Pancreas (tissue), 10 donors: ENCODE results near the gene CYP3A5. TPM values are rescaled to one million over a fixed set of nuclear protein-coding genes. Genes with fewer than 3 reads are reported as not detected.

Experiments used
- ATAC-seq, 4 donors: fragments of 200-7000 bp; cut with Tn5 transposase; one replicate each; pipeline versions ENCODE4 v1.8.0 to v1.9.1; 2020; ENCODE audit warnings: mild to moderate bottlenecking in 4 of 4, moderate library complexity in 4 of 4
- DNase-seq, 6 donors: peaks; one replicate each; pipeline ENCODE4 v3.0.0-alpha.2; 2020
- FAIRE-seq: peaks from 2 replicates; lab custom pipeline; 2012; peaks lifted over from hg19 to GRCh38; lab: Jason Lieb, UNC
- H3K27ac ChIP-seq, 4 donors: fragments of 200-600 bp; sonication (generic); 1 replicate in 3 of 4; 2 replicates in 1 of 4; pipeline versions ENCODE4 v1.5.0 to v1.8.0; 2020
- H3K27me3 ChIP-seq, 4 donors: fragments of 200-600 bp; one replicate each; pipeline ENCODE4 v1.8.0; 2021
- H3K36me3 ChIP-seq, 3 donors: fragments of 200-600 bp; sonication (generic) in 1 of 3; one replicate each; pipeline versions ENCODE4 v1.5.0 to v1.8.0; 2020 to 2021
- H3K4me1 ChIP-seq, 3 donors: fragments of 200-600 bp; one replicate each; pipeline ENCODE4 v1.8.0; 2021
- H3K4me3 ChIP-seq, 4 donors: fragments of 200-600 bp; sonication (generic) in 2 of 4; one replicate each; pipeline versions ENCODE4 v1.5.0 to v1.8.0; 2020 to 2021
- H3K9me3 ChIP-seq, 4 donors: fragments of 200-600 bp; one replicate each; pipeline ENCODE4 v1.8.0; 2021
- CTCF ChIP-seq, 4 donors: fragments of 200-600 bp; sonication (generic) in 3 of 4; IDR thresholded peaks; one replicate each; pipeline versions ENCODE4 v1.5.0 to v1.8.0; 2021; ENCODE audit warnings: antibody characterized with exemption in 4 of 4
- WGBS, 2 donors: extraction: QIAGEN DNeasy Blood & Tissue Kit; methylation state at CpG; one replicate each; pipeline ENCODE4 v1.1.7; 2013; 5-methylcytosine and 5-hydroxymethylcytosine counted together
- intact Hi-C, 3 donors: fragments of 100-400 bp; cut with DNase I; formaldehyde crosslinking; loops; one replicate each; pipeline versions ENCODE4 v1.11.1 to v1.14.2; 2022
- polyA plus RNA-seq, 2 donors: library from polyadenylated mRNA; stranded (reverse); fragments of 200-250 nt; gene quantifications; one replicate each; pipeline ENCODE4 v1.2.3, GENCODE V29; 2013
- total RNA-seq, 6 donors: library from RNA; stranded (reverse); fragmentation: NEBNext Ultra II Directional in 4 of 6; extraction: Animal tissue kit (Norgen Biotek cat#: 25700) in 4 of 6; gene quantifications; one replicate each; pipeline versions ENCODE4 v1.2.1 to v1.2.4, GENCODE V29; 2021 to 2023
- donor health status: healthy with polysubstance abuse.
- donor health status: DM: no; HTN: no; CAD: no; lungs with moderate emphysema.
- donor health status: DM: no; HTN: no; CAD: no.
- donor health status: control.
- donor health status: control.
- donor health status: Bipolar disorder and iron deficiency.
- donor health status: DM: yes; HTN: yes; CAD: no.
- donor health status: DM: no; HTN: no; CAD: no.
- donor health status: DM: no; HTN: no; CAD: no.
- donor health status: DM: yes; HTN: yes; CAD: no.

CYP3A5 gene
- total and polyA plus RNA-seq, 8 donors, result 10.0 to 219 (median 58.0) TPM

GRCh38 chr7:99623091-99623693 is 56.6 kb downstream of the CYP3A5 start:
- WGBS, 2 donors, result 85 to 91% methylated on average over 7 of the region's 7 CpGs
- ATAC-seq (no peak), FAIRE-seq (no peak)

GRCh38 chr7:99622596-99622995 is 57.2 kb downstream of the CYP3A5 start:
- no peak for FAIRE-seq
- H3K27ac ChIP-seq, result no peak overlapping the region

More at GRCh38 chr7:99623091-99623693, 56.6 kb downstream of the CYP3A5 start:
- no peak for DNase-seq
- Histone ChIP-seq H3K9me3 (no peaks in the 10 kb centered on the region), H3K4me3 (no peak overlapping the region), H3K36me3 (peaks cover 0 to 91% (median 62%) of the 10 kb centered on the region in 3 donors), H3K27me3 (no peaks in the 10 kb centered on the region), H3K4me1 (no peaks in the 10 kb centered on the region), H3K27ac (no peak overlapping the region)
- TF ChIP-seq CTCF (IDR thresholded peaks at IDR 0.05), result no peak
- intact Hi-C loops, result no loop called here

GRCh38 chr7:99621271-99621670 is 58.5 kb downstream of the CYP3A5 start:
- no peak overlapping the region for H3K27ac ChIP-seq
- no peak overlapping the region for H3K4me3 ChIP-seq
- no peak for TF ChIP-seq CTCF (IDR thresholded peaks at IDR 0.05)
- intact Hi-C loops, result no loop called here
- no peaks in the 10 kb centered on the region for H3K9me3 ChIP-seq
- H3K36me3 ChIP-seq, result peaks cover 0 to 73% (median 54%) of the 10 kb centered on the region in 3 donors
- FAIRE-seq (no peak), ATAC-seq (no peak), DNase-seq (no peak)
- WGBS, 2 donors, result 85 to 89% methylated on average over 5 of the region's 5 CpGs
- peaks cover 0 to 8% (median 7%) of the 10 kb centered on the region in 3 donors for H3K4me1 ChIP-seq
- no peaks in the 10 kb centered on the region for H3K27me3 ChIP-seq

More at GRCh38 chr7:99622596-99622995, 57.2 kb downstream of the CYP3A5 start:
- peaks cover 0 to 86% (median 56%) of the 10 kb centered on the region in 3 donors for H3K36me3 ChIP-seq
- H3K9me3 ChIP-seq, result no peaks in the 10 kb centered on the region
- no peak overlapping the region for H3K4me3 ChIP-seq
- no peak for ATAC-seq
- intact Hi-C loops, result no loop called here
- 92 to 96% methylated on average over 10 of the region's 10 CpGs for WGBS, 2 donors
- TF ChIP-seq CTCF (IDR thresholded peaks at IDR 0.05), result no peak
- no peaks in the 10 kb centered on the region for H3K27me3 ChIP-seq
- no peak for DNase-seq
- peaks cover 0 to 6% (median 5%) of the 10 kb centered on the region in 3 donors for H3K4me1 ChIP-seq

GRCh38 chr7:99619571-99620130 is 60.1 kb downstream of the CYP3A5 start:
- Histone ChIP-seq H3K4me1 (peaks cover 0 to 8% (median 7%) of the 10 kb centered on the region in 3 donors), H3K27me3 (no peaks in the 10 kb centered on the region), H3K9me3 (no peaks in the 10 kb centered on the region), H3K36me3 (peaks cover 0 to 58% (median 45%) of the 10 kb centered on the region in 3 donors), H3K4me3 (no peak overlapping the region), H3K27ac (no peak overlapping the region)
- ATAC-seq (no peak), FAIRE-seq (no peak), DNase-seq (peak in 1 of 6 donors; percentile 5)
- 93 to 94% methylated on average over 18 of the region's 18 CpGs for WGBS, 2 donors
- intact Hi-C loops, result no loop called here
- no peak for TF ChIP-seq CTCF (IDR thresholded peaks at IDR 0.05)

- ATAC-seq (no peak), FAIRE-seq (no peak), DNase-seq (no peak)
- no peak overlapping the region for H3K4me3 ChIP-seq
- H3K27me3 ChIP-seq, result no peaks in the 10 kb centered on the region
- peaks cover 0 to 50% (median 36%) of the 10 kb centered on the region in 3 donors for H3K36me3 ChIP-seq
- H3K9me3 ChIP-seq, result no peaks in the 10 kb centered on the region
- H3K27ac ChIP-seq, result no peak overlapping the region
- no peak for TF ChIP-seq CTCF (IDR thresholded peaks at IDR 0.05)
- 92 to 94% methylated on average over 3 of the region's 3 CpGs for WGBS, 2 donors
- intact Hi-C loops, result no loop called here
- H3K4me1 ChIP-seq, result peaks cover 0 to 8% (median 7%) of the 10 kb centered on the region in 3 donors
Observed at GRCh38 chr7:99618726-99619125, 61.1 kb downstream of the CYP3A5 start.
